ENCODE measurements around the gene ARHGAP24. TPM values are rescaled to one million over a fixed set of nuclear protein-coding genes. Genes with fewer than 3 reads are reported as not detected.

Gene ARHGAP24
- total RNA-seq, 1 donor, result 52.5 TPM

- Histone ChIP-seq H4K20me1 (ENCODE audit: insufficient read depth, low read length) (no peaks in the 10 kb centered on the region), H3K27me3 (ENCODE audit: insufficient read depth, low read length) (no peaks in the 10 kb centered on the region), H3K4me1 (ENCODE audit: insufficient read depth, low read length) (peaks cover 47% of the 10 kb centered on the region), H2AFZ (ENCODE audit: low read length) (no peak overlapping the region), H3K27ac (ENCODE audit: low read depth, low read length) (peak overlapping the region; percentile 3), H3K79me2 (ENCODE audit: insufficient read depth, low read length) (peaks cover 29% of the 10 kb centered on the region), H3K9me3 (ENCODE audit: low read depth, low read length) (no peaks in the 10 kb centered on the region), H3K36me3 (ENCODE audit: insufficient read depth, low read length) (no peaks in the 10 kb centered on the region), H3K4me2 (ENCODE audit: insufficient read depth, low read length) (peak overlapping the region; percentile 45), H3K4me3 (ENCODE audit: insufficient read depth, low read length) (no peak overlapping the region)
- DNase-seq (ENCODE audit: insufficient read length, low spot score, missing footprints), result no peak
- TF ChIP-seq CTCF (IDR thresholded peaks at IDR 0.05; ENCODE audit: extremely low read depth, low read depth, low read length), result no peak
Observed at GRCh38 chr4:85824166-85824945, 349.4 kb downstream of the ARHGAP24 start.

- Histone ChIP-seq H3K4me2 (ENCODE audit: insufficient read depth, low read length) (peak overlapping the region; percentile 56), H3K79me2 (ENCODE audit: insufficient read depth, low read length) (peaks cover 39% of the 10 kb centered on the region), H3K36me3 (ENCODE audit: insufficient read depth, low read length) (no peaks in the 10 kb centered on the region), H3K4me3 (ENCODE audit: insufficient read depth, low read length) (no peak overlapping the region), H4K20me1 (ENCODE audit: insufficient read depth, low read length) (no peaks in the 10 kb centered on the region), H3K27ac (ENCODE audit: low read depth, low read length) (peak overlapping the region; percentile 62), H3K9me3 (ENCODE audit: low read depth, low read length) (no peaks in the 10 kb centered on the region), H2AFZ (ENCODE audit: low read length) (no peak overlapping the region), H3K4me1 (ENCODE audit: insufficient read depth, low read length) (peaks cover 47% of the 10 kb centered on the region), H3K27me3 (ENCODE audit: insufficient read depth, low read length) (no peaks in the 10 kb centered on the region)
- TF ChIP-seq CTCF (IDR thresholded peaks at IDR 0.05; ENCODE audit: extremely low read depth, low read depth, low read length), result peak; percentile 52
- peak; percentile 76 for DNase-seq (ENCODE audit: insufficient read length, low spot score, missing footprints)
Observed at GRCh38 chr4:85826060-85826678, 351.2 kb downstream of the ARHGAP24 start.

- Histone ChIP-seq H3K27ac (ENCODE audit: low read depth, low read length) (peak overlapping the region; percentile 83), H3K4me3 (ENCODE audit: insufficient read depth, low read length) (peak overlapping the region; percentile 70), H4K20me1 (ENCODE audit: insufficient read depth, low read length) (peaks cover 4% of the 10 kb centered on the region), H3K4me2 (ENCODE audit: insufficient read depth, low read length) (peak overlapping the region; percentile 90), H3K36me3 (ENCODE audit: insufficient read depth, low read length) (no peaks in the 10 kb centered on the region), H3K4me1 (ENCODE audit: insufficient read depth, low read length) (peaks cover 38% of the 10 kb centered on the region), H3K27me3 (ENCODE audit: insufficient read depth, low read length) (no peaks in the 10 kb centered on the region), H3K79me2 (ENCODE audit: insufficient read depth, low read length) (peaks cover 53% of the 10 kb centered on the region), H3K9me3 (ENCODE audit: low read depth, low read length) (no peaks in the 10 kb centered on the region), H2AFZ (ENCODE audit: low read length) (no peak overlapping the region)
- DNase-seq (ENCODE audit: insufficient read length, low spot score, missing footprints), result no peak
- TF ChIP-seq CTCF (IDR thresholded peaks at IDR 0.05; ENCODE audit: extremely low read depth, low read depth, low read length), result no peak
Observed at GRCh38 chr4:85828027-85828890, 353.3 kb downstream of the ARHGAP24 start.
